Gastrocnemius medialis (tissue), 4 donors: ENCODE measurements around the gene COL27A1.

Source experiments
- POLR2A ChIP-seq, 2 donors: fragments of 450-650 bp; IDR thresholded peaks; one replicate each; pipeline ENCODE4 v1.6.1; 2017; ENCODE audit warnings: antibody characterized with exemption in 2 of 2, mild to moderate bottlenecking in 2 of 2, moderate library complexity in 2 of 2
- TF ChIP-seq, protein P1 (sequence below), 5 experiments: fragments of 450-650 bp in 3 of 5; fragments of 200-600 bp in 2 of 5; sonication (generic) in 2 of 5; IDR thresholded peaks in 4 of 5; conservative IDR thresholded peaks in 1 of 5; 1 replicate in 4 of 5; 2 replicates in 1 of 5; pipeline ENCODE4 v1.5.1; 2016 to 2019; ENCODE audit warnings: antibody characterized with exemption in 5 of 5, mild to moderate bottlenecking in 3 of 5, moderate library complexity in 3 of 5

GRCh38 chr9:114315723-114316363 is 160.5 kb downstream of the COL27A1 start:
- TF ChIP-seq POLR2A (IDR thresholded peaks at IDR 0.05) = no peak
- TF ChIP-seq, protein P1, sequence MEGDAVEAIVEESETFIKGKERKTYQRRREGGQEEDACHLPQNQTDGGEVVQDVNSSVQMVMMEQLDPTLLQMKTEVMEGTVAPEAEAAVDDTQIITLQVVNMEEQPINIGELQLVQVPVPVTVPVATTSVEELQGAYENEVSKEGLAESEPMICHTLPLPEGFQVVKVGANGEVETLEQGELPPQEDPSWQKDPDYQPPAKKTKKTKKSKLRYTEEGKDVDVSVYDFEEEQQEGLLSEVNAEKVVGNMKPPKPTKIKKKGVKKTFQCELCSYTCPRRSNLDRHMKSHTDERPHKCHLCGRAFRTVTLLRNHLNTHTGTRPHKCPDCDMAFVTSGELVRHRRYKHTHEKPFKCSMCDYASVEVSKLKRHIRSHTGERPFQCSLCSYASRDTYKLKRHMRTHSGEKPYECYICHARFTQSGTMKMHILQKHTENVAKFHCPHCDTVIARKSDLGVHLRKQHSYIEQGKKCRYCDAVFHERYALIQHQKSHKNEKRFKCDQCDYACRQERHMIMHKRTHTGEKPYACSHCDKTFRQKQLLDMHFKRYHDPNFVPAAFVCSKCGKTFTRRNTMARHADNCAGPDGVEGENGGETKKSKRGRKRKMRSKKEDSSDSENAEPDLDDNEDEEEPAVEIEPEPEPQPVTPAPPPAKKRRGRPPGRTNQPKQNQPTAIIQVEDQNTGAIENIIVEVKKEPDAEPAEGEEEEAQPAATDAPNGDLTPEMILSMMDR (IDR thresholded peaks at IDR 0.05 in 4 of 5, conservative IDR thresholded peaks at IDR 0.05 in 1 of 5) = no peak
